ENCODE results near the gene ITGB7. TPM values are rescaled to one million over a fixed set of nuclear protein-coding genes. Genes with fewer than 3 reads are reported as not detected.
"Not testable (repeated sequence)": the region's sequence is repeated elsewhere in the genome, so short reads cannot be mapped to it uniquely, and the experiment has no call there.

The ITGB7 gene
- total RNA-seq, 4 donors from 2014 or later = 0.40 to 5.8 (median 2.6) TPM

DNA sequence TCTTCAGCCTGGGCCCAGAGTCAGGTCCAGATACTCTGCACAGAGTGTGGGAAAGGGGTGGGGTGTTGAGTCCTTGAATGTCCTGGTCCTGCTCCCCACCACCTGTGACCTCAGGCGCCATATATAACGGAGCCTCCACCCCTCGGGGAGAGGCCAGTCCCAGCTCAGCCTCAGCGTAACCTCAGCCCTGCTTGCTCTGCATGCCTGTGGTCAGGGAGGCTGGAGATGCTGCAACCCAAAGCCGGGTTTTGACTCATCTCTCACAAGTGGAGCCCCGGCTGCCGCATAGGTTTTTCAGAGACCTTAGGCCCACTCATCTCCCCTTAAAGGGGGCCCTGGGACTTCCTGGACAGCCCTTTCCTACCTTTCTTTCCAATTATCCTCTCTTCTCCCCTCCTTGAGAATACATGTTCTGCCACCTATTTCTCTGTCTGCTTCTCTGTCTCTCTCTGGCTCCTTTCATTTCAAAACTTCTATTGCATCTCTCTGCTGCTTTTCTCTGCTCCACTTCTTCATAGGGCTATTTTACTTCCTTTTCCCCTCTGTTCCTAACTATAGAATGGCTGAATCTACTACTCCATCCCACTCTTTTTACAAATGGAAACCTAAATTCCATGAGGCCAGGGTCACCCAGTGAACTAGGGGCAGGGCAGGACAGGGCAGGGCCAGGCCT, 1.2 kb downstream of the ITGB7 start:
- Histone ChIP-seq H3K9me3 (no peaks in the 10 kb centered on the region), H3K4me3 (no peak overlapping the region), H3K36me3 (peaks cover 0 to 18% of the 10 kb centered on the region in 2 donors), H3K27me3 (no peaks in the 10 kb centered on the region), H3K4me1 (peaks cover 0 to 20% (median 6%) of the 10 kb centered on the region in 3 donors), H3K27ac (no peak overlapping the region)
- TF ChIP-seq POLR2A (IDR thresholded peaks at IDR 0.05) (no peak), EP300 (IDR thresholded peaks at IDR 0.05) (no peak), POLR2AphosphoS5 (IDR thresholded peaks at IDR 0.05) (no peak)
- TF ChIP-seq, protein P1, sequence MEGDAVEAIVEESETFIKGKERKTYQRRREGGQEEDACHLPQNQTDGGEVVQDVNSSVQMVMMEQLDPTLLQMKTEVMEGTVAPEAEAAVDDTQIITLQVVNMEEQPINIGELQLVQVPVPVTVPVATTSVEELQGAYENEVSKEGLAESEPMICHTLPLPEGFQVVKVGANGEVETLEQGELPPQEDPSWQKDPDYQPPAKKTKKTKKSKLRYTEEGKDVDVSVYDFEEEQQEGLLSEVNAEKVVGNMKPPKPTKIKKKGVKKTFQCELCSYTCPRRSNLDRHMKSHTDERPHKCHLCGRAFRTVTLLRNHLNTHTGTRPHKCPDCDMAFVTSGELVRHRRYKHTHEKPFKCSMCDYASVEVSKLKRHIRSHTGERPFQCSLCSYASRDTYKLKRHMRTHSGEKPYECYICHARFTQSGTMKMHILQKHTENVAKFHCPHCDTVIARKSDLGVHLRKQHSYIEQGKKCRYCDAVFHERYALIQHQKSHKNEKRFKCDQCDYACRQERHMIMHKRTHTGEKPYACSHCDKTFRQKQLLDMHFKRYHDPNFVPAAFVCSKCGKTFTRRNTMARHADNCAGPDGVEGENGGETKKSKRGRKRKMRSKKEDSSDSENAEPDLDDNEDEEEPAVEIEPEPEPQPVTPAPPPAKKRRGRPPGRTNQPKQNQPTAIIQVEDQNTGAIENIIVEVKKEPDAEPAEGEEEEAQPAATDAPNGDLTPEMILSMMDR (IDR thresholded peaks at IDR 0.05) = no peak
- WGBS, 2 donors (ENCODE audit: low coverage in 1 of 2) = 69 to 77% methylated on average over 3 to 7 of the region's 7 CpGs
- ATAC-seq = no peak

DNA sequence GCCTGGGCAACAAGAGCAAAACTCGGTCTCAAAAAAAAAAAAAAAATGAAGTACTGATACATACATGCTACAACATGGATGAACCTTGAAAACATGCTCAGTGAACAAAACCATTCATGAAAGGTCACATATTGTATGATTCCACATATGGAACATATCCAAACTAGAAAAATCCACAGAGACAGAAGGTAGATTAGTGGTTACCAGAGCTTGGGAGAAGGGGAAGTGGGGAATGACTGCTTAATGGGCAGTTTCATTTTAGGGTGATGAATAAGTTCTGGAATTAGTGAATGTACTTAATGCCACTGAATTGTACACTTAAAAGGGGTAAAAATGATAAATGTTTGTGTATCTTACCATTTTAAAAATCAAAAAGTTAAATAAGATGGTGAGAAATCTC, 2.7 kb downstream of the ITGB7 start:
- ATAC-seq = no peak
- WGBS, 2 donors (ENCODE audit: low coverage in 1 of 2) = 100% methylated on average over 1 of the region's 1 CpG; no CpG with 5 or more reads in 1 of the 2 donors
- H3K27ac ChIP-seq = no peak overlapping the region
- peaks cover 0 to 24% (median 6%) of the 10 kb centered on the region in 3 donors for H3K4me1 ChIP-seq
- H3K9me3 ChIP-seq = no peaks in the 10 kb centered on the region
- peaks cover 0 to 3% of the 10 kb centered on the region in 2 donors for H3K36me3 ChIP-seq
- no peaks in the 10 kb centered on the region for H3K27me3 ChIP-seq
- no peak overlapping the region for H3K4me3 ChIP-seq
- TF ChIP-seq POLR2AphosphoS5 (IDR thresholded peaks at IDR 0.05) (no peak), POLR2A (IDR thresholded peaks at IDR 0.05) (no peak), EP300 (IDR thresholded peaks at IDR 0.05) (no peak)
- TF ChIP-seq, protein P1 (IDR thresholded peaks at IDR 0.05) = no peak

DNA sequence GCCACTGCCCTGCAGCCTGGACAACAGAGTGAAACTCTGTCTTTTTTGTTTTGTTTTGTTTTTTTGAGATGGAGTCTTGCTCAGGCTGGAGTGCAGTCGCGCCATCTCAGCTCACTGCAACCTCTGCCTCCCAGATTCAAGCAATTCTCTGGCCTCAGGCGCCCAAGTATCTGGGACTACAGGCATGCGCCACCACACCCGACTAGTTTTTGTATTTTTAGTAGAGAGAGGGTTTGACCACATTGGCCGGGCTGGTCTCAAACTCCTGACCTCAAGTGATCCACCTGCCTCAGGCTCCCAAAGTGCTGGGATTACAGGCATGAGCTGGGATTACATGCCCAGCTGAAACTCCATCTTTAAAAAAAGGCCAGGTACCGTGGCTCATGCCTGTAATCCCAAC, 4.7 kb downstream of the ITGB7 start:
- H3K4me3 ChIP-seq, H3K27ac ChIP-seq, H3K27me3 ChIP-seq, H3K36me3 ChIP-seq, H3K9me3 ChIP-seq, ATAC-seq: not testable (repeated sequence)
- H3K4me1 ChIP-seq = peaks cover 0 to 17% (median 6%) of the 10 kb centered on the region in 3 donors
- 83 to 100% methylated on average over 1 of the region's 7 CpGs for WGBS, 2 donors (ENCODE audit: low coverage in 1 of 2)

DNA sequence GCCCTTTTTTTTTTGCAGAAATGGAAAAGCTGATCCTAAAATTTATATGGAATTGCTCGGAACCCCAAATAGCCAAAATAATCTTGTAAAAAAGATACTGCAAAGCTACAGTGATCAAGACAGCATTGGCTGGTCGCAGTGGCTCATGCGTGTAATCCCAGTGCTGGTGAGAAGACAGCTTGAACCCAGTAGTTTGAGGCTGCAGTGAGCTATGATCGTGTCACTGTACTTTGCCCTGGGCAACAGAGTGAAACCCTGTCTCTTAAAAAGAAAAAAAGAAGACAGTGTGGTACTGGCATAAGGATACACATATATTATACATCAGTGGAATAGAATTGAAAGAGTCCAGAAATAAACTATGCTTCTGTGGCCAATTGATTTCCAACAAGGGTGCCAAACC, 5.4 kb downstream of the ITGB7 start:
- Histone ChIP-seq H3K36me3 (no peaks in the 10 kb centered on the region), H3K27me3 (no peaks in the 10 kb centered on the region), H3K9me3 (no peaks in the 10 kb centered on the region), H3K4me1 (peaks cover 0 to 20% (median 8%) of the 10 kb centered on the region in 3 donors), H3K27ac (no peak overlapping the region), H3K4me3 (no peak overlapping the region)
- TF ChIP-seq POLR2AphosphoS5 (IDR thresholded peaks at IDR 0.05) = no peak
- TF ChIP-seq POLR2A (IDR thresholded peaks at IDR 0.05) = no peak
- TF ChIP-seq, protein P1 (IDR thresholded peaks at IDR 0.05) = no peak
- no peak for TF ChIP-seq EP300 (IDR thresholded peaks at IDR 0.05)
- 87 to 100% methylated on average over 4 of the region's 4 CpGs for WGBS, 2 donors (ENCODE audit: low coverage in 1 of 2)
- no peak for ATAC-seq

DNA sequence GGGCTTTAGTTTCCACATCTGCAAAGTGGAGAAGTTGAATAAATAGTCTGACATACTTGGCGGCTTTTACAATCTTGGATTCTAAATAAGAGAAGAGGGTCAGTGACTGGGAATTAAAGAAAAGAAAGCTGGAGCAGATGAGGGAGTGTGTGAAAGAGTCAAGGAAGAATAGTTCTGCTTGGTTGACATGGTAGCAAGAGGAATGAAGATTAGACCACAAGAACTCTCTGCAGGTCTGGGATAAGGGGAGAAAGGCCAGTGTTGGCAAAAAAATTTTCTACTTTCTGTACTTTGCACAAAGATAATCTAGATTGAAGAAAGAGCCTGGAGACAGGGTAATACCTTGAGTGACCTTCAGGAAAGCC, 5.9 kb downstream of the ITGB7 start:
- Histone ChIP-seq H3K27me3 (no peaks in the 10 kb centered on the region), H3K9me3 (no peaks in the 10 kb centered on the region), H3K27ac (no peak overlapping the region), H3K4me3 (no peak overlapping the region), H3K4me1 (peaks cover 0 to 20% (median 8%) of the 10 kb centered on the region in 3 donors), H3K36me3 (no peaks in the 10 kb centered on the region)
- 30 to 60% methylated on average over 1 of the region's 1 CpG for WGBS, 2 donors (ENCODE audit: low coverage in 1 of 2)
- TF ChIP-seq EP300 (IDR thresholded peaks at IDR 0.05) (no peak), POLR2A (IDR thresholded peaks at IDR 0.05) (no peak), POLR2AphosphoS5 (IDR thresholded peaks at IDR 0.05) (no peak)
- TF ChIP-seq, protein P1 (IDR thresholded peaks at IDR 0.05) = no peak
- no peak for ATAC-seq
